Left lobe of liver (tissue), 2 donors: Measurements from ENCODE around the gene GPRC5B. TPM values are rescaled to one million over a fixed set of nuclear protein-coding genes. Genes with fewer than 3 reads are reported as not detected.

ENCODE experiments used
- ATAC-seq: fragments of 200-7000 bp; cut with Tn5 transposase; one replicate; pipeline ENCODE4 v1.9.1; 2020; ENCODE audit warnings: mild to moderate bottlenecking, moderate library complexity
- DNase-seq: peaks from one replicate; pipeline ENCODE4 v3.0.0-alpha.2; 2020; ENCODE audit warnings: low spot score
- total RNA-seq: library from RNA; stranded (reverse); gene quantifications from one replicate; pipeline ENCODE4 v1.2.1, GENCODE V29; 2021
- donor health status: DM: no; HTN: no; CAD: no; lungs with moderate emphysema.
- donor health status: DM: no; HTN: yes; CAD: no.

GPRC5B gene
- total RNA-seq, 1 donor from 2014 or later, result 5.0 TPM

DNA sequence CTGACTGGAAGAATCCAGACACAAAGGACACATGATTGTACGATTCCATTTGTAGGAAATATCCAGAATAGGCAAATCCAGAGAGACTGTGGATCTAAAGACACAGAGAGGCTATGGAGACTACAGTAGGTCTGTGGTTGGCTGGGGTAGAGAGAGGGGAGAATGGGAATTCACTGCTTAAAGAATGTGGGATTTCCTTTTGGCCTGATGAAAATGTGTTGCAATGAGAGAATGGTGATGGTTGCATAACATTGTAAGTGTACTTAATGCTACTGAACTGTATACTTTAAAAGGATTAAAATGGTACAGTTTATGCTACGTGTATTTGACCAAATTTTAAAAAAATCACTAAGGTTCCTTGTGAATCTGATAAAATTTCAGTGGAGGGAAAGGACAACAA is 62.1 kb downstream of the GPRC5B start:
- ATAC-seq, result peak; percentile 28
- no peak for DNase-seq

DNA sequence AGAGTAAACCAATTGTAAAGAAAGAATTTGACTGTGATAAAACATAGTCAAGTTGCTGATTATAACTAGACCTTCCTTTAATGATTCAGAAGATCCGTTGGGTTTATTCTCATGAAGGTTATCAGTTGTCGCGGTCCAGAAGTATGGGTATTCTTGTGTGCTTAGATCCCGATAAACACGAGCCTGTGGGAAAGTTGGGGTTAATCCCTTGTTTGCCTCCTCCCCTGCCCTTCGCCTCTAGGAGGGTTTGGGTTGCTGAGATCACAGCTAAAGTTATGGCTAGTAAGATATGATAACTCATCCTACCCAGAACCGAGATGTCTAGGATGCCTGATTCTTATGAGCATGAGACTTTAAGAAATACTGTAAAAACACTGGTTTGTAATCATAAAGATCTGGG is 66.8 kb downstream of the GPRC5B start:
- DNase-seq (no peak), ATAC-seq (no peak)

DNA sequence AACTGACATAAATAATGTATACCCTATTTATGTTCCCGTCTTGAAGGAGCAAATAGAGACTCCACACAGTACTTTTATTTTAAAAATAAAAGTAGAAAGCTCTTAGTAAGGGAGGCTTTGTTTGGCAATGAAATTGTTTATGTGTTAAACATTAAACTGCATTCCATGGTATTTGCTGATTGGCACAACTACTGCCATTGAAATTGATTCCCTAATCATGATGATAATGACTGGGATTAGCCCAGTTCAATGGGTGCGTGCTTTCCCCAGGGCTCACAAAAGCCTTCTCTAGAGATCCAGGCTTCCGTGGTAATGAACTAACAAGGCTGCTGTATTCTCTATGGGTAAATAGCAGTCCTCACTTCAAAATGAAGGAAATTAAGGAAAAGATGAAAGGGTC is 67.5 kb downstream of the GPRC5B start:
- peak; percentile 36 for ATAC-seq
- no peak for DNase-seq

DNA sequence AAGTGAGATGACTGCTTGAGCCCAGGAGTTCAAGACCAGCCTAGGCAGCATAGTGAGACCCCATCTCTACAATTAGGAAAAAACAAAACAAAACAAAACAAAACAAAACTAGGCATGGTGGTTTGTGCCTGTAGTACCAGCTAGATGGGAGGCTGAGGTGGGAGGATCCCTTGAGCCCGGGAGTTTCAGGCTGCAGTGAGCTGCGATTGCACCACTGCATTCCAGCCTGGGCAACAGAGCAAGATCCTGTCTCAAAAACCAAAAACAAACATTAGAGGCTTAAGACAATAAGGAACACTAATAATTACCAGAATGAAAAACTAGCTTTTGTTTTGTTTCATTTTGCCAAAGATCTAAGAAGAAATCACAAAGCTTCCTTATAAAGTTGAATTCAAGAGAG is 69.2 kb downstream of the GPRC5B start:
- ATAC-seq, result no peak

DNA sequence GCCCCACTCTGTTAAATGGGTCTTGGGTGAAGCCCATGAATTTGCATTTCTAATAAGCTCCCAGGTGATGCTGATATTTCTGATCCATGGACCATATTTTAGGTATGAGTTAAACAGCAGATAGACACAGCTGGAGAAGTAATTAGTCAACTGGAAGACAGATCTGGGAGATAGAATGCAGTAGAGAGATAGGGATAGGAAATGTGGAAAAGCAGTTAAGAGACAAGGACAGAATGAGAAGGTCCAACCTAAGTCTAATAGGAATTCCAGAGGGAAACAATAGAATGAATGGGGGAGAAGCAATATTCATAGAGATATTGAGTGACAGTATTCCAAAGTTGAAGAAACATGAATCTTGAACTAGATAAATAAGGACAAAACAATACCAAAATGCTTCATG is 71.7 kb downstream of the GPRC5B start:
- DNase-seq (no peak), ATAC-seq (no peak)

More for the DNA sequence above, 69.2 kb downstream of the GPRC5B start:
- DNase-seq, result no peak

DNA sequence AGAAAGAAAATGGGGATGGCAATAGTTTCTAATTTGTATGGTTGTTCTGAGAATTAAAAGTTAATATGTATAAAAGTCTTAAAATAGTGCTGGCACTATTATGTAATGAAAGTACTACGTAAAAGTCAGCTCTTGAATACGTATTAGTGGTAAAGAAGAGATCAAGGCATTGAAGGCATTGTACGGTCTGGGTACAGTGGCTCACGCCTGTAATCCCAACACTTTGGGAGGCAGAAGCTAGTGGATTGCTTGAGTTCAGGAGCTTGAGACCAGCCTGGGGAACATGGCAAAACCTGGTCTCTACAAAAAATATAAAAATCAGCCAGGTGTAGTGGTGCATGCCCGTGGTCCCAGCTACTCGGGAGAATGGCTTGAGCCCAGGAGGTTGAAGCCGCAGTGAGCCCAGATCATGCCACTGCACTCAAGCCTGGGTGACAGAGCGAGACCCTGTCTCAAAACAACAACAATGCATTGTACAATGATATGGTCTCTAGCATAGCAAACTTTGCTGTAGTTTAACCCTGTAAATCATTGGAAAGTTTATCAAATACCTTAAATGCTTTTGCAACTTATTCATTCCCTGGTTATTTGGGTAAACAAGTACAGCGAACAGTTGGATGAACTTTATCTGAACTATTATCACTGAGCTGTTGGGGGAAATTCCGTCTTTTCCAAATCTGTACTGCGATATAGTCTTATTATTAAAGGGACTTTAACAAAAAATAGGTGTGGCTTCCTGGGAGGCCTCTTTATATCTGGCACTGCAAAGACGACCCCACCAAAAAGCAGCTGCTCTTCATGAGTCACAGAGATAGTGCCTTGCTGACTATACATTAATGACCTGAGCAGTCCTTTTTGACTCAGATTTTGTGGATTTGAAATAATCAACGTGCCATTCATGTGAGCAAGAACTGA is 73.6 kb downstream of the GPRC5B start:
- ATAC-seq (peak; percentile 19), DNase-seq (no peak)

DNA sequence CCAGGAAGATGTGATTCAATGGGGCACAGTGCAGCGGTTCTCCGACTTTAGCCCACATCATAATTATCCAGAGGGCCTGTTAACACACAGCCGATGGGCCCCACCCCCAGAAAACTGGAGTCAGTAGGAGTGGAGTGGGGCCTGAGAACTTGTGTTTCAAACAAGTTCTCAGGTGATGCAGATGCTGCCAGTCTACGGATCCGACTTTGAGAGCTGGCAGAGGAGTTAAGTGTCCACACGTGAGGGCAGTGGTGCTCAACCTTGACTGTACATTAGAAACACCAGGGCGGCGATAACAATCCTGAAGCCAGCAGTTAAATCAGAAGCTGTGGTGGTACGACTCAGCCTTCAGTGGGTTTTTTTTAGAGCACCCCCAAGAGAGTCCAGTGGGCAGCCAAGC is 75.0 kb downstream of the GPRC5B start:
- ATAC-seq, result no peak

DNA sequence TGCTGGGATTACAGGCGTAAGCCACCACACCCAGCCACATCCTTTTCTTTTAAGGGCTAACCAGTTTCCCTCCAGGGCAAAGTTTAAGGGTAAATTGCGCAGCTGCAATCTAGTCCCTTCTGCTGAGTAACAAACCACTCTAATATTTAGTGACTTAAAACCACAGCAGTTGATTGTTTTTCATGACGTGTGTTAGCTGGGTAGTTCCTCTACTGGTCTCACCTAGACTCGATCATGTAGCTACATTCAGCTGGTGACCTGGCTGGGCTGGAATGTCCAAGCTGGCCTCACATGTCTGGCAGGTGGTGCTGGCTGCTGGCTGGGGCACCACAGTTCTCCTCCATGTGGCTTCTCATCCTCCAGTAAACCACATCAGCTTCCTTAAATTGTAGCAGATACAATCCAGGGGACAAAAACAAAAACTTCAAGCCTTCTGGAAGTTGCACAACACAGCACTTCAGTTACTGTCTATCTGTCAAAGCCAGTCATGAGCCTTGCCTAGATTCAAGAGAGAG is 75.5 kb downstream of the GPRC5B start:
- ATAC-seq (no peak), DNase-seq (no peak)

More for the DNA sequence above, 75.0 kb downstream of the GPRC5B start:
- no peak for DNase-seq

DNA sequence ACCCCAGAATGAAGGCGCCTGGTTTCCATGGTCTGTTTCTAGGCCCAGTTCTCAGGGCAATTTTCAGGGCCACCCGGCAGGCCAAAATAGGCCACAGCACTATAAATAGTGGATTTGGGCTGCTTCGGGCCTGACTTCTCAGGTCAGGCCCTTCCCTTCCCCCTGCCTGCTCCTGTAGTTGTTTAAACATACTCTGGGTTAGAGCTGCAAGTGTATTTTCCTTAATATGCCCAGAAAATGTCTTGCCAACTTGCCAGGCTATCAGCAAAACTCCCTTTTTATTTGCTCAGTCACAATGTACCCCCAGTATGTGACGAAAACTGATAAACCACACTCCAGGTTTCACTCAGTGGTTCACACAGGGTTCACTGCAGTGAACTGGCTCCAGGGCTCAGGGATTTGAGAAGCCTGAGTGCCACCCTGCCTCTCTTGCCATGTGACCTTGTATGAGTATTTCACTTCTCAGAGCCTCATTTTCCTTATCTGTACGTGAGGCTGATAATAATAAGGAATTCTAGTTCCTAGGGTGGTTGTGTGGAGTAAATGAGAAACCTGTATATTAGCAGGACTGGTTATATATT is 76.5 kb downstream of the GPRC5B start:
- DNase-seq (no peak), ATAC-seq (peak; percentile 87)

Other genes with a start within 250 kb of the GPRC5B start
- gene KNOP1, start 166.6 kb downstream of the GPRC5B start, total RNA-seq, result 4.9 TPM
- gene IQCK, start 166.6 kb downstream of the GPRC5B start, total RNA-seq, result 2.5 TPM
- not detected for gene GPR139, start 189.0 kb upstream of the GPRC5B start, total RNA-seq